Right cardiac atrium (tissue), 5 donors: ENCODE results near the gene CCR7. TPM values are rescaled to one million over a fixed set of nuclear protein-coding genes. Genes with fewer than 3 reads are reported as not detected.

Experiments
- ATAC-seq, 2 donors: fragments of 200-7000 bp; cut with Tn5 transposase; one replicate each; pipeline versions ENCODE4 v1.8.0 to v1.9.1; 2020; ENCODE audit warnings: moderate library complexity in 2 of 2, mild to moderate bottlenecking in 1 of 2
- DNase-seq, 3 donors: peaks; one replicate each; pipeline ENCODE4 v3.0.0-alpha.2; 2020
- H3K27ac ChIP-seq: one replicate; pipeline ENCODE4 v1.5.1; 2013; ENCODE audit warnings: mild to moderate bottlenecking, low read length, control low read depth, moderate library complexity
- H3K27me3 ChIP-seq: one replicate; pipeline ENCODE4 v1.6.1; 2013; ENCODE audit not compliant: control insufficient read depth, insufficient read depth
- H3K4me1 ChIP-seq: one replicate; pipeline ENCODE4 v1.6.1; 2013; ENCODE audit warnings: low read length; ENCODE audit not compliant: control insufficient read depth, insufficient read depth
- H3K4me3 ChIP-seq: one replicate; pipeline ENCODE4 v1.5.1; 2013; ENCODE audit warnings: low read length, control low read depth
- H3K9me3 ChIP-seq: one replicate; pipeline ENCODE4 v1.6.1; 2013; ENCODE audit warnings: low read length; ENCODE audit not compliant: control insufficient read depth
- WGBS: extraction: QIAGEN DNeasy Blood & Tissue Kit; methylation state at CpG from one replicate; pipeline ENCODE4 v1.1.7; 2013; 5-methylcytosine and 5-hydroxymethylcytosine counted together
- intact Hi-C, 4 donors: fragments of 100-400 bp; cut with DNase I; formaldehyde crosslinking; loops; one replicate each; pipeline versions ENCODE4 v1.11.0 to v1.14.0; 2022 to 2023
- polyA plus RNA-seq: library from polyadenylated mRNA; stranded (reverse); fragments of 200-250 nt; gene quantifications from one replicate; pipeline ENCODE4 v1.2.3, GENCODE V29; 2013
- total RNA-seq, 4 donors: library from RNA; stranded (reverse); fragmentation: NEBNext Ultra II Directional; extraction: Animal tissue kit (Norgen Biotek cat#: 25700); gene quantifications; one replicate each; pipeline ENCODE4 v1.2.1, GENCODE V29; 2021
- donor health status: healthy with polysubstance abuse.
- donor health status: DM: no; HTN: yes; CAD: no.
- donor health status: DM: no; HTN: no; CAD: no.
- donor health status: DM: no; HTN: yes; CAD: no; lungs with severe emphysema.
- donor health status: DM: yes; HTN: yes; CAD: no.

CCR7 gene
- total and polyA plus RNA-seq, 5 donors = 0.11 to 0.20 (median 0.19) TPM; not detected in 2

GRCh38 chr17:40538019-40538935, 27.0 kb downstream of the CCR7 start:
- 54% methylated on average over 15 of the region's 15 CpGs for WGBS
- DNase-seq = peak; percentile 69 to 90 (median 84)

GRCh38 chr17:40536295-40537171, 28.7 kb downstream of the CCR7 start:
- Histone ChIP-seq H3K4me3 (no peak overlapping the region), H3K4me1 (peaks cover 36% of the 10 kb centered on the region), H3K9me3 (no peaks in the 10 kb centered on the region), H3K27me3 (no peaks in the 10 kb centered on the region), H3K27ac (peak overlapping the region; percentile 73)
- ATAC-seq (peak; percentile 47 to 74), DNase-seq (peak; percentile 79 to 83 (median 82))
- 18% methylated on average over 13 of the region's 13 CpGs for WGBS
- intact Hi-C loops = loop anchor here (2.0 to 10.0 kb wide), 8 partner anchors 20 to 232 kb away; partner anchors contain the start of genes RARA (in 2 of the 4), GJD3 (in 1 of the 4) and IGFBP4 (in 1 of the 4)

More at GRCh38 chr17:40538019-40538935, 27.0 kb downstream of the CCR7 start:
- Histone ChIP-seq H3K4me3 (no peak overlapping the region), H3K4me1 (peaks cover 45% of the 10 kb centered on the region), H3K9me3 (no peaks in the 10 kb centered on the region), H3K27me3 (no peaks in the 10 kb centered on the region), H3K27ac (peak overlapping the region; percentile 65)
- intact Hi-C loops = loop anchor here (2.0 to 10.0 kb wide), 8 partner anchors 15 to 233 kb away; partner anchors contain the start of genes RARA (in 2 of the 4), GJD3 (in 1 of the 4) and IGFBP4 (in 1 of the 4)
- peak in 1 of 2 donors; percentile 47 for ATAC-seq

GRCh38 chr17:40535924-40536294, 29.4 kb downstream of the CCR7 start:
- DNase-seq = no peak

GRCh38 chr17:40535438-40535837, 29.8 kb downstream of the CCR7 start:
- no peaks in the 10 kb centered on the region for H3K27me3 ChIP-seq
- H3K9me3 ChIP-seq = no peaks in the 10 kb centered on the region
- intact Hi-C loops = loop anchor here (10.0 kb wide), 7 partner anchors 51 to 231 kb away; partner anchors contain the start of genes RARA (in 2 of the 4), GJD3 (in 1 of the 4) and IGFBP4 (in 1 of the 4)
- H3K4me1 ChIP-seq = peaks cover 27% of the 10 kb centered on the region
- ATAC-seq (no peak), DNase-seq (no peak)
- H3K4me3 ChIP-seq = no peak overlapping the region
- WGBS = 82% methylated on average over 4 of the region's 4 CpGs
- H3K27ac ChIP-seq = peak overlapping the region; percentile 73

More at GRCh38 chr17:40535924-40536294, 29.4 kb downstream of the CCR7 start:
- Histone ChIP-seq H3K9me3 (no peaks in the 10 kb centered on the region), H3K27me3 (no peaks in the 10 kb centered on the region), H3K27ac (peak overlapping the region; percentile 73), H3K4me1 (peaks cover 31% of the 10 kb centered on the region), H3K4me3 (no peak overlapping the region)
- ATAC-seq = peak; percentile 0 to 8
- 29% methylated on average over 3 of the region's 3 CpGs for WGBS
- intact Hi-C loops = loop anchor here (2.0 to 10.0 kb wide), 8 partner anchors 21 to 231 kb away; partner anchors contain the start of genes RARA (in 2 of the 4), GJD3 (in 1 of the 4) and IGFBP4 (in 1 of the 4)

GRCh38 chr17:40534371-40535189, 30.7 kb downstream of the CCR7 start:
- no peaks in the 10 kb centered on the region for H3K9me3 ChIP-seq
- no peak overlapping the region for H3K27ac ChIP-seq
- WGBS = 88% methylated on average over 11 of the region's 11 CpGs
- no peak overlapping the region for H3K4me3 ChIP-seq
- no peak for ATAC-seq
- H3K4me1 ChIP-seq = peaks cover 21% of the 10 kb centered on the region
- no peaks in the 10 kb centered on the region for H3K27me3 ChIP-seq
- intact Hi-C loops = loop anchor here (5.0 to 10.0 kb wide), 10 partner anchors 50 to 230 kb away; partner anchors contain the start of genes GJD3 (in 2 of the 4), IGFBP4 (in 2 of the 4) and RARA (in 2 of the 4)
- no peak for DNase-seq

GRCh38 chr17:40533896-40534295, 31.4 kb downstream of the CCR7 start:
- Histone ChIP-seq H3K4me1 (peaks cover 16% of the 10 kb centered on the region), H3K27me3 (no peaks in the 10 kb centered on the region), H3K27ac (peak overlapping the region; percentile 19), H3K4me3 (no peak overlapping the region), H3K9me3 (no peaks in the 10 kb centered on the region)
- no peak for DNase-seq
- intact Hi-C loops = loop anchor here (2.0 to 10.0 kb wide), 12 partner anchors 49 to 229 kb away; partner anchors contain the start of genes IGFBP4 (in 3 of the 4), GJD3 (in 2 of the 4) and RARA (in 2 of the 4)
- WGBS = 74% methylated on average over 4 of the region's 4 CpGs
- ATAC-seq = no peak

- ATAC-seq = peak; percentile 36 to 59
- H3K4me1 ChIP-seq = peaks cover 14% of the 10 kb centered on the region
- 37% methylated on average over 6 of the region's 6 CpGs for WGBS
Observed at GRCh38 chr17:40532520-40533253, 32.6 kb downstream of the CCR7 start.

GRCh38 chr17:40531051-40531991, 34.0 kb downstream of the CCR7 start:
- H3K9me3 ChIP-seq = no peaks in the 10 kb centered on the region
- no peak for ATAC-seq
- intact Hi-C loops = loop anchor here (5.0 to 10.0 kb wide), 10 partner anchors 47 to 227 kb away; partner anchors contain the start of genes GJD3 (in 2 of the 4), IGFBP4 (in 2 of the 4) and RARA (in 2 of the 4)
- WGBS = 94% methylated on average over 15 of the region's 15 CpGs
- no peak for DNase-seq
- H3K27ac ChIP-seq = no peak overlapping the region
- H3K4me1 ChIP-seq = peaks cover 6% of the 10 kb centered on the region
- H3K4me3 ChIP-seq = no peak overlapping the region
- H3K27me3 ChIP-seq = no peaks in the 10 kb centered on the region

More at GRCh38 chr17:40532520-40533253, 32.6 kb downstream of the CCR7 start:
- DNase-seq = no peak
- intact Hi-C loops = loop anchor here (2.0 to 10.0 kb wide), 12 partner anchors 48 to 228 kb away; partner anchors contain the start of genes IGFBP4 (in 3 of the 4), GJD3 (in 2 of the 4) and RARA (in 2 of the 4)
- no peak overlapping the region for H3K4me3 ChIP-seq
- no peaks in the 10 kb centered on the region for H3K9me3 ChIP-seq
- H3K27me3 ChIP-seq = no peaks in the 10 kb centered on the region
- H3K27ac ChIP-seq = peak overlapping the region; percentile 66
